Liver (tissue), 9 donors: ENCODE results near the gene GZMM. TPM values are rescaled to one million over a fixed set of nuclear protein-coding genes. Genes with fewer than 3 reads are reported as not detected.

ENCODE experiments used
- DNase-seq: peaks from one replicate; pipeline ENCODE4 v3.0.0-alpha.2; 2017; ENCODE audit warnings: low spot score
- H3K27ac ChIP-seq, 2 donors: one replicate each; pipeline ENCODE4 v1.7.0; 2013; ENCODE audit warnings: inconsistent platforms in 2 of 2, low read length in 2 of 2, control low read depth in 1 of 2, low read depth in 1 of 2, mild to moderate bottlenecking in 1 of 2
- H3K27me3 ChIP-seq, 4 donors: one replicate each; pipeline versions ENCODE4 v1.6.1 to v1.7.0; 2013; ENCODE audit warnings: low read length in 3 of 4, inconsistent platforms in 1 of 4, mild to moderate bottlenecking in 1 of 4, moderate library complexity in 1 of 4; ENCODE audit not compliant: control insufficient read depth in 4 of 4, insufficient read depth in 4 of 4
- H3K36me3 ChIP-seq, 4 donors: one replicate each; pipeline versions ENCODE4 v1.6.1 to v1.7.0; 2013; ENCODE audit warnings: low read length in 3 of 4, mild to moderate bottlenecking in 3 of 4, low read depth in 1 of 4, moderate library complexity in 1 of 4; ENCODE audit not compliant: control insufficient read depth in 4 of 4, insufficient read depth in 3 of 4
- H3K4me1 ChIP-seq, 4 donors: one replicate each; pipeline versions ENCODE4 v1.6.1 to v1.7.0; 2013; ENCODE audit warnings: low read length in 3 of 4, mild to moderate bottlenecking in 3 of 4, moderate library complexity in 1 of 4; ENCODE audit not compliant: control insufficient read depth in 4 of 4, insufficient read depth in 4 of 4
- H3K4me3 ChIP-seq, 3 donors: one replicate each; pipeline versions ENCODE4 v1.6.1 to v1.7.0; 2013; ENCODE audit warnings: low read length in 3 of 3, control low read depth in 1 of 3, low read depth in 1 of 3, mild to moderate bottlenecking in 1 of 3
- H3K9ac ChIP-seq, 2 donors: one replicate each; pipeline ENCODE4 v1.7.0; 2013; ENCODE audit warnings: low read length in 2 of 2, mild to moderate bottlenecking in 2 of 2, moderate library complexity in 2 of 2, control low read depth in 1 of 2, low read depth in 1 of 2
- H3K9me3 ChIP-seq, 4 donors: one replicate each; pipeline versions ENCODE4 v1.6.1 to v1.7.0; 2013; ENCODE audit warnings: low read length in 3 of 4; ENCODE audit not compliant: control insufficient read depth in 4 of 4
- EGR1 ChIP-seq, 2 donors: IDR thresholded peaks; 2 replicates each; pipeline ENCODE4 v1.6.1; 2016 to 2018; ENCODE audit warnings: antibody characterized with exemption in 2 of 2, low read depth in 2 of 2
- FOXA1 ChIP-seq: IDR thresholded peaks from 2 replicates; pipeline ENCODE4 v1.6.1; 2016; ENCODE audit warnings: antibody characterized with exemption
- FOXA2 ChIP-seq: IDR thresholded peaks from 2 replicates; pipeline ENCODE4 v1.6.1; 2016; ENCODE audit warnings: antibody characterized with exemption
- GABPA ChIP-seq, 2 donors: IDR thresholded peaks in 1 of 2; conservative IDR thresholded peaks in 1 of 2; 2 replicates each; pipeline ENCODE4 v1.6.1; 2016; ENCODE audit warnings: antibody characterized with exemption in 2 of 2, mild to moderate bottlenecking in 1 of 2, moderate library complexity in 1 of 2
- HNF4G ChIP-seq: IDR thresholded peaks from 2 replicates; pipeline ENCODE4 v1.6.1; 2016; ENCODE audit warnings: antibody characterized with exemption
- JUND ChIP-seq, 2 donors: IDR thresholded peaks; 2 replicates each; pipeline ENCODE4 v1.6.1; 2016; ENCODE audit warnings: antibody characterized with exemption in 2 of 2
- NR2F2 ChIP-seq: IDR thresholded peaks from 2 replicates; pipeline ENCODE4 v1.6.1; 2016; ENCODE audit warnings: antibody characterized with exemption
- RAD21 ChIP-seq, 2 donors: IDR thresholded peaks; 2 replicates each; pipeline ENCODE4 v1.6.1; 2016; ENCODE audit warnings: antibody characterized with exemption in 2 of 2, mild to moderate bottlenecking in 2 of 2
- RXRA ChIP-seq, 2 donors: IDR thresholded peaks; 2 replicates each; pipeline ENCODE4 v1.6.1; 2017 to 2018; ENCODE audit warnings: antibody characterized with exemption in 2 of 2, mild to moderate bottlenecking in 1 of 2
- TAF1 ChIP-seq: conservative IDR thresholded peaks from 2 replicates; pipeline ENCODE4 v1.6.1; 2016; ENCODE audit warnings: antibody characterized with exemption, mild to moderate bottlenecking
- YY1 ChIP-seq: IDR thresholded peaks from 2 replicates; pipeline ENCODE4 v1.6.1; 2016; ENCODE audit warnings: antibody characterized with exemption, mild to moderate bottlenecking
- WGBS: extraction: QIAGEN DNeasy Blood & Tissue Kit; methylation state at CpG from one replicate; pipeline ENCODE4 v1.1.7; 2013; 5-methylcytosine and 5-hydroxymethylcytosine counted together
- polyA plus RNA-seq, 2 donors: library from polyadenylated mRNA; stranded (reverse) in 1 of 2; unstranded in 1 of 2; fragments of 200-250 nt in 1 of 2; fragments of >200 nt in 1 of 2; fragmentation: Nextera tagmentation in 1 of 2; extraction: Ambion mirVana in 1 of 2; gene quantifications; one replicate each; pipeline versions ENCODE4 v1.2.1 to v1.2.3, GENCODE V29; 2013 to 2015
- total RNA-seq, 2 donors: library from RNA; depleted of rRNA; stranded (reverse); fragments of >200 nt; gene quantifications; one replicate each; pipeline ENCODE4 v1.2.3, GENCODE V29; 2014
- TF ChIP-seq, protein P1 (sequence below): fragments of 150-350 bp; IDR thresholded peaks from 2 replicates; pipeline ENCODE4 v1.5.1; 2017; ENCODE audit warnings: improper control_type of control experiment, low read depth, low read length; ENCODE audit not compliant: missing input control
- TF ChIP-seq, protein P2 (sequence below): IDR thresholded peaks from 2 replicates; pipeline ENCODE4 v1.6.1; 2016; ENCODE audit warnings: antibody characterized with exemption
- TF ChIP-seq, protein P3 (sequence below): IDR thresholded peaks from 2 replicates; pipeline ENCODE4 v1.6.1; 2016; ENCODE audit warnings: antibody characterized with exemption
- donor health status: healthy.
- donor health status: healthy.
- donor health status: healthy.
- donor health status: healthy.
- donor health status: healthy.

Gene GZMM
- total and polyA plus RNA-seq, 4 donors: 0.28 to 1.3 (median 1.1) TPM

DNA sequence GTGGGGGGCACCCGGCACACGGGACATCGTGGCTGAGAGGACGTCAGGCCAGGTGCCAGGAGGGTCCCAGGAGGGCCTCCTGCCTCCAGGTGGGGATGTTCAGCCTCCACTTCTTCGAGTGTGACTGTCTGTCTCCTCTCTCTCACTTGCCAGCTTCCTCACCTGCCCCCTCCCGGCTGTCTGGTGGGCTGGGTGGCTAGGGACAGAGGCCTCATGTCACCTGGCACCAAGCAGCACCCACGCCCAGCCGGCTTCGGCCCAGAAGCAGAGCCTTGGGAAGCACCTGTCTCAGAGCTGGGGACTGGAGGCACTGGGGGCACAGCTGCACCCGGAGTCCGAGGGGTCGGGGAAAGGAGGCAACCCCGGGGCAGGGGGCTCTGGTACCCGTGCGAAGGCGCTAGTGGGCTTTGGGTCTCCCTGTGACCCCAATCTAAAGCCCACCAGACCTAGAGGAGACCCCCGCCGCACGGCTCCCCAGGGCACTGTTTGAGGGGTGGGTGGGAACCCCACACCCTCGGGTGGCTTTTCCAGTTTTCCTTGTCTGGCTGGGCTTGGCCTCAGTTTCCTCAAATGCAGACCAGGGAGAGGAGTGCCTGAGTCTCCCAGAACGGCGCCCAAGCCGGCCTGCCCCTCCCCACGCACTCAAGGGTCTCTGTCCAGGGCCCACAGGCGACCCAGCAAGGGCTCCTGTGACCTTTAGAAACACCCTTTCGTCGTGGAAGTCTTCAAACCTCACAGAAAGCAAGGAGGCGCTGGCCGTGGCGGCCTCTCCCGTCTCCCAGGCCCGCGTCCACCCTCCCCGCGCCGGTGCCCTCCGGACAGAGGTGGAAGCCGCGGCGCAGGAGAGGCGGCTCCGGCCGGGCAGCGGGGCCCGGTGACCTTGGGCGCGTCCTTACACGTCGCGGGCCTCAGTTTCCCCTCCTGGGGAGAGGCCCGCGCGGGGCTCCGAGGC lies 45.2 kb downstream of the GZMM start (continued):
- no peak for TF ChIP-seq HNF4G
- no peak for TF ChIP-seq FOXA2
- no peak for TF ChIP-seq FOXA1
- TF ChIP-seq NR2F2: no peak
- TF ChIP-seq TAF1: no peak
- no peak for TF ChIP-seq RAD21 (IDR thresholded peaks at IDR 0.05)
- no peak for TF ChIP-seq YY1

DNA sequence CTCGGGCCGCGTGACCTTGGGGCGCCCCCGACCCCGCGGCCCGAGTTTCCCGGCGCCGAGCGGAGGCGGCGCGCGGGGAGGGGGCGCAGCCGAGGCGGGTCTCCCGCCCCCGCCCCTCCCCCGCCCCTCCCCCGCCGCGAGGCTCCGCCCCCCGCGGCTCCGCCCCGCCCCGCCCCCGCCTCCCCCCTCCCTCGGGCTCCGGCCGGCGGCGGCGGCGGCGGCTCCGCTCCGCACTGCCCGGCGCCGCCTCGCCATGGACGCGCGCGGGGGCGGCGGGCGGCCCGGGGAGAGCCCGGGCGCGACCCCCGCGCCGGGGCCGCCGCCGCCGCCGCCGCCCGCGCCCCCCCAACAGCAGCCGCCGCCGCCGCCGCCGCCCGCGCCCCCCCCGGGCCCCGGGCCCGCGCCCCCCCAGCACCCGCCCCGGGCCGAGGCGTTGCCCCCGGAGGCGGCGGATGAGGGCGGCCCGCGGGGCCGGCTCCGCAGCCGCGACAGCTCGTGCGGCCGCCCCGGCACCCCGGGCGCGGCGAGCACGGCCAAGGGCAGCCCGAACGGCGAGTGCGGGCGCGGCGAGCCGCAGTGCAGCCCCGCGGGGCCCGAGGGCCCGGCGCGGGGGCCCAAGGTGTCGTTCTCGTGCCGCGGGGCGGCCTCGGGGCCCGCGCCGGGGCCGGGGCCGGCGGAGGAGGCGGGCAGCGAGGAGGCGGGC lies 46.0 kb downstream of the GZMM start, which contains the start of gene HCN2:
HCN2 (plus strand) TSS at position 189 of the 703 bp plus-strand sequence; CDS start at position 254, 65 bp downstream.
- H3K4me3 ChIP-seq: peak within 1 kb of the TSS in 1 of 3 donors; percentile 46
- 2% methylated on average over 126 of the region's 132 CpGs for WGBS
- H3K27me3 ChIP-seq: peaks cover 0 to 15% (median 2%) of the 10 kb centered on the region in 4 donors

DNA sequence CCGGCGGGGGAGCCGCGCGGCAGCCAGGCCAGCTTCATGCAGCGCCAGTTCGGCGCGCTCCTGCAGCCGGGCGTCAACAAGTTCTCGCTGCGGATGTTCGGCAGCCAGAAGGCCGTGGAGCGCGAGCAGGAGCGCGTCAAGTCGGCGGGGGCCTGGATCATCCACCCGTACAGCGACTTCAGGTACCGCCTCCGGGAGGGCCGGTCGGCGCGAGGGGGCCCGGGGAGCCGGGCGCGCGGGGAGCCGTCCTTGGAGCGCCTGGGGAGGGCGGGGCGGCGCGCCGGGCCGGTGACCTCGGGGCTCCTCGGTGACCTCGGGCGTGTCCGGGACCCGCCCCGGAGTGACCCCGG lies 46.5 kb downstream of the GZMM start:
- WGBS: 3% methylated on average over 50 of the region's 50 CpGs
- no peak overlapping the region for H3K27ac ChIP-seq
- H3K36me3 ChIP-seq: no peaks in the 10 kb centered on the region
- no peaks in the 10 kb centered on the region for H3K9me3 ChIP-seq
- no peak overlapping the region for H3K9ac ChIP-seq
- DNase-seq: no peak
- peaks cover 0 to 15% (median 2%) of the 10 kb centered on the region in 4 donors for H3K27me3 ChIP-seq
- peaks cover 0 to 7% (median 2%) of the 10 kb centered on the region in 4 donors for H3K4me1 ChIP-seq
- H3K4me3 ChIP-seq: peak overlapping the region in 1 of 3 donors; percentile 46
- TF ChIP-seq, protein P1, sequence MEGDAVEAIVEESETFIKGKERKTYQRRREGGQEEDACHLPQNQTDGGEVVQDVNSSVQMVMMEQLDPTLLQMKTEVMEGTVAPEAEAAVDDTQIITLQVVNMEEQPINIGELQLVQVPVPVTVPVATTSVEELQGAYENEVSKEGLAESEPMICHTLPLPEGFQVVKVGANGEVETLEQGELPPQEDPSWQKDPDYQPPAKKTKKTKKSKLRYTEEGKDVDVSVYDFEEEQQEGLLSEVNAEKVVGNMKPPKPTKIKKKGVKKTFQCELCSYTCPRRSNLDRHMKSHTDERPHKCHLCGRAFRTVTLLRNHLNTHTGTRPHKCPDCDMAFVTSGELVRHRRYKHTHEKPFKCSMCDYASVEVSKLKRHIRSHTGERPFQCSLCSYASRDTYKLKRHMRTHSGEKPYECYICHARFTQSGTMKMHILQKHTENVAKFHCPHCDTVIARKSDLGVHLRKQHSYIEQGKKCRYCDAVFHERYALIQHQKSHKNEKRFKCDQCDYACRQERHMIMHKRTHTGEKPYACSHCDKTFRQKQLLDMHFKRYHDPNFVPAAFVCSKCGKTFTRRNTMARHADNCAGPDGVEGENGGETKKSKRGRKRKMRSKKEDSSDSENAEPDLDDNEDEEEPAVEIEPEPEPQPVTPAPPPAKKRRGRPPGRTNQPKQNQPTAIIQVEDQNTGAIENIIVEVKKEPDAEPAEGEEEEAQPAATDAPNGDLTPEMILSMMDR: no peak
- TF ChIP-seq RXRA (IDR thresholded peaks at IDR 0.05) (no peak), EGR1 (IDR thresholded peaks at IDR 0.05; ENCODE audit: low read depth in 2 of 2) (no peak), GABPA (IDR thresholded peaks at IDR 0.05 in 1 of 2, conservative IDR thresholded peaks at IDR 0.05 in 1 of 2) (no peak), TAF1 (no peak), YY1 (no peak), JUND (IDR thresholded peaks at IDR 0.05) (no peak)
- TF ChIP-seq, protein P2, sequence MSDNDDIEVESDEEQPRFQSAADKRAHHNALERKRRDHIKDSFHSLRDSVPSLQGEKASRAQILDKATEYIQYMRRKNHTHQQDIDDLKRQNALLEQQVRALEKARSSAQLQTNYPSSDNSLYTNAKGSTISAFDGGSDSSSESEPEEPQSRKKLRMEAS: no peak
- TF ChIP-seq, protein P3, sequence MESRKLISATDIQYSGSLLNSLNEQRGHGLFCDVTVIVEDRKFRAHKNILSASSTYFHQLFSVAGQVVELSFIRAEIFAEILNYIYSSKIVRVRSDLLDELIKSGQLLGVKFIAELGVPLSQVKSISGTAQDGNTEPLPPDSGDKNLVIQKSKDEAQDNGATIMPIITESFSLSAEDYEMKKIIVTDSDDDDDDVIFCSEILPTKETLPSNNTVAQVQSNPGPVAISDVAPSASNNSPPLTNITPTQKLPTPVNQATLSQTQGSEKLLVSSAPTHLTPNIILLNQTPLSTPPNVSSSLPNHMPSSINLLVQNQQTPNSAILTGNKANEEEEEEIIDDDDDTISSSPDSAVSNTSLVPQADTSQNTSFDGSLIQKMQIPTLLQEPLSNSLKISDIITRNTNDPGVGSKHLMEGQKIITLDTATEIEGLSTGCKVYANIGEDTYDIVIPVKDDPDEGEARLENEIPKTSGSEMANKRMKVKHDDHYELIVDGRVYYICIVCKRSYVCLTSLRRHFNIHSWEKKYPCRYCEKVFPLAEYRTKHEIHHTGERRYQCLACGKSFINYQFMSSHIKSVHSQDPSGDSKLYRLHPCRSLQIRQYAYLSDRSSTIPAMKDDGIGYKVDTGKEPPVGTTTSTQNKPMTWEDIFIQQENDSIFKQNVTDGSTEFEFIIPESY: no peak

More for the DNA sequence above, 46.0 kb downstream of the GZMM start, which contains the start of gene HCN2:
- Histone ChIP-seq H3K36me3 (no peaks in the 10 kb centered on the region), H3K9ac (no peak within 1 kb of the TSS), H3K9me3 (no peaks in the 10 kb centered on the region), H3K4me1 (peaks cover 0 to 7% (median 2%) of the 10 kb centered on the region in 4 donors), H3K27ac (no peak within 1 kb of the TSS)
- DNase-seq: no peak
- TF ChIP-seq, protein P1: no peak
- TF ChIP-seq TAF1 (no peak), HNF4G (no peak), GABPA (IDR thresholded peaks at IDR 0.05 in 1 of 2, conservative IDR thresholded peaks at IDR 0.05 in 1 of 2) (no peak), JUND (IDR thresholded peaks at IDR 0.05) (no peak), YY1 (no peak), NR2F2 (no peak)
- TF ChIP-seq, protein P3: no peak
